Thyroid gland (tissue), 4 donors: ENCODE data around the gene NCAPG.

Experiments used
- POLR2A ChIP-seq, 2 donors: fragments of 450-650 bp; IDR thresholded peaks; one replicate each; pipeline ENCODE4 v1.6.1; 2017; ENCODE audit warnings: antibody characterized with exemption in 2 of 2, mild to moderate bottlenecking in 2 of 2, moderate library complexity in 1 of 2
- TF ChIP-seq, protein P1 (sequence below), 6 experiments: fragments of 200-600 bp in 3 of 6; fragments of 450-650 bp in 3 of 6; sonication (generic) in 3 of 6; IDR thresholded peaks; one replicate each; pipeline ENCODE4 v1.5.1; 2016 to 2019; ENCODE audit warnings: antibody characterized with exemption in 6 of 6, mild to moderate bottlenecking in 2 of 6, inconsistent platforms in 1 of 6, moderate library complexity in 1 of 6

DNA sequence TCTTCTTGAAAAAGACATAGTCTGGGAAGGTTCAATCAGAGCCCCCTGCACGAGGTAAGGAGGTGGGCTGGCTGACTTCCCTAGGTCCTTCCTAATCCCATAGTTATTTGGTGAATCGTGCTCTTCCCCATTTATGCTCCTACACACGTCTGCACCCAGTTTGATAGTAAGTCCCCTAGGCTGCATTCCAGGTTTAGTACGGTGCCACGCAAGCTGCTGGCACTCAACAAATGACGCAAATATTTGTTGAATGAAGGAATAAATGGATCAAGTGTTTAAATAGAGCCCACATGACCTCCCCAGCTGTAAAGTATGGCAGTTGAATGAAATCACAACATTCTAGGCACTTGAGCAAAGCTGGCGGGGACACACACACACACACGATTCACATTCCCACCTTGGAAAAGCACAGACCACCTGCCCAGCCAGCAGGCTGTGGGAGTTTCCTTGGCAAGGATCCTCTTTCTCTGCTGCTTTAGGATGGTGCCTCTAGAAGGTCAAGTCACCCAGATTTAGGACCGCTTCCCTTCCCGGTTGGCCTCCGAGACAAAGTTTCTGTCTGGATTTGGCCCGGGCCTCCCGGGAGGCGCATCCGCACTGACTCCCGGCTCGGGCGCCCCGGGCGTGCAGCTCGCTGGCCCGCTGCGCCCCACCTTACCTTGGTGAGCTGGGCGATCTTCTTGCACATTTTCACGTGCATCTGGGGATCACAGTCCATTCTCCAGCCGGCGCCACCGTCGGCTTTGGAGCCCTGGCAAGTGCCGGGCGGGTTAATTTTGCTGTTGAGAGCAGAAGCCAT lies 30.1 kb upstream of the NCAPG start:
- no peak for TF ChIP-seq POLR2A (IDR thresholded peaks at IDR 0.05)
- TF ChIP-seq, protein P1, sequence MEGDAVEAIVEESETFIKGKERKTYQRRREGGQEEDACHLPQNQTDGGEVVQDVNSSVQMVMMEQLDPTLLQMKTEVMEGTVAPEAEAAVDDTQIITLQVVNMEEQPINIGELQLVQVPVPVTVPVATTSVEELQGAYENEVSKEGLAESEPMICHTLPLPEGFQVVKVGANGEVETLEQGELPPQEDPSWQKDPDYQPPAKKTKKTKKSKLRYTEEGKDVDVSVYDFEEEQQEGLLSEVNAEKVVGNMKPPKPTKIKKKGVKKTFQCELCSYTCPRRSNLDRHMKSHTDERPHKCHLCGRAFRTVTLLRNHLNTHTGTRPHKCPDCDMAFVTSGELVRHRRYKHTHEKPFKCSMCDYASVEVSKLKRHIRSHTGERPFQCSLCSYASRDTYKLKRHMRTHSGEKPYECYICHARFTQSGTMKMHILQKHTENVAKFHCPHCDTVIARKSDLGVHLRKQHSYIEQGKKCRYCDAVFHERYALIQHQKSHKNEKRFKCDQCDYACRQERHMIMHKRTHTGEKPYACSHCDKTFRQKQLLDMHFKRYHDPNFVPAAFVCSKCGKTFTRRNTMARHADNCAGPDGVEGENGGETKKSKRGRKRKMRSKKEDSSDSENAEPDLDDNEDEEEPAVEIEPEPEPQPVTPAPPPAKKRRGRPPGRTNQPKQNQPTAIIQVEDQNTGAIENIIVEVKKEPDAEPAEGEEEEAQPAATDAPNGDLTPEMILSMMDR (IDR thresholded peaks at IDR 0.05): no peak
